ENCODE measurements around the gene ISOC2.
"Not testable (repeated sequence)": the region's sequence is repeated elsewhere in the genome, so short reads cannot be mapped to it uniquely, and the experiment has no call there.

ISOC2 gene, protein sequence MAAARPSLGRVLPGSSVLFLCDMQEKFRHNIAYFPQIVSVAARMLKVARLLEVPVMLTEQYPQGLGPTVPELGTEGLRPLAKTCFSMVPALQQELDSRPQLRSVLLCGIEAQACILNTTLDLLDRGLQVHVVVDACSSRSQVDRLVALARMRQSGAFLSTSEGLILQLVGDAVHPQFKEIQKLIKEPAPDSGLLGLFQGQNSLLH
- 4.1 to 13.4 reads per million in 2 donors for total RNA-seq

DNA sequence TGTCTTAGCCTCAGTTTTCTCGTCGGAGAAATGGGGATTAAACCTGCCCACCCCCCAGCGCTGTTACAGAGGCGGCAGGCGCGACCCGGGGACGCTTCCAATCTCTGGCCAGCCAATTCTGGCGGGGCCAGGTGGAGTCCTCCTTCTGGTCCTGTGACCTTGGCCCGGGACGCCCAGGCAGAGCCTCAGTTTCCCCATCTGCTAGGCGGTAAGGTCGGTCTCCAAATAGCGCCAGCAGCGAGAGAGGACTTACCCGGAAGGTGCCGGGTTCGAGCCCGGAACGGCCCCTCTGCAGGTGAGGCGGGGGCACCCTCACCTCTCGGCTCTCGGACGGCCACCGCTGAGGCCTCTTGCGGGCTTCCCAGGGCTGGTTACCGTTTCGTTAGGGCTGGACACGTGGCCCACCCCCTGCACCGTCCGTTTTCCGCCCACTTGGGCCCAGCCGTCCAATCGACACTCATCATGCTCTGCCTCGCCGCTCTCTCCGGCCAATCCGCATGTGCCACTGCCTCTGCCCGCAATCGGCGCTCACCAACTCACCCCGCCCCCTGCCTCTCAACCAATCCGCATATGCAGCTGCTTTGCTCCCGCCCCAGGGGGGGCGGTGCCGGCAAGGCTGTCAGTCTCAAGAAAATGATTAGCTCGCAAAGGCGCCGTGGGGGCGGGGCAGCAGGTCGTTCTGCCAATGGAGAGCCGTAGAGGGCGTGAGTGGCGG lies at the start of gene ISOC2:
Gene ISOC2, minus strand, starts transcription at position 384 of the 715 bp plus-strand sequence. CDS start 5,156 bp downstream, outside the sequence.
- peak; percentile 100 for DNase-seq

DNA sequence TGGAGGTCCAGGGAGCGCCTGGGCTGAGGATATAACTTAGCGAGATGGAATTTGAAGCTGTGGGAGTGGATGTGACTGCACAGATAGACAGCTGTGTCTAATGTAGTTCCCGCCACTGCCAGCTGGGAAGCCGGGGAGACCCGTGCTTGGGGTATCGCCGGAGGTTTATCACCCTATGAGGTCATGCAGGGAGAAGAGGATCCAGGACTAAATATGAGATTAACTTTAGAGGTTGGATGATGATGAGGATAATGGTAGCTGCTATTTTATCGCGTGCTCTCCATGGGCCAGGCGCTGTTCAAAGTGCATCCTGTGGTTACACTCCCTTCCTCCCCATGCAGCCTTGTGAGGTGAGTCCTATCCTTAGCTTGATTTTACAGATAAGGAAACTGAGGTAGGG lies 46.7 kb upstream of the ISOC2 start:
- DNase-seq: no peak

DNA sequence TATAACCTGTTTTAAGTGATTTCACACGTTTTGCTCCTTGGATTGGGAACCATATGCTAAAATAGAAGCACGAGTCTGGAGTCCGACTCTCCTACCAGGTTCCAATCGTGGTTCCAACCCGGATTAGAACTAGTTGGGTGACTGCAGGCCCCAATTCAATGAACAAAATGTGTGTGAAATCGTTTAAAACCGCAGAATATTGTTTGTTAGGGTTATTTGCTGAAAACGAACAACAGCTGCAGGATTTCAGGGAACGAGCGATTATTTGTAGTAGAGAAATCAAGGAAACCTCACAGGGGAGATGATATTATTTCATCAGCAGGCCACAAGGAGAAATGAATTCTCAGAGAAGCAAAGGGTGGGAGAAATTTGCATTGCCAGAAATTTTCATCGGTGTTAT lies 43.5 kb upstream of the ISOC2 start:
- DNase-seq: no peak

DNA sequence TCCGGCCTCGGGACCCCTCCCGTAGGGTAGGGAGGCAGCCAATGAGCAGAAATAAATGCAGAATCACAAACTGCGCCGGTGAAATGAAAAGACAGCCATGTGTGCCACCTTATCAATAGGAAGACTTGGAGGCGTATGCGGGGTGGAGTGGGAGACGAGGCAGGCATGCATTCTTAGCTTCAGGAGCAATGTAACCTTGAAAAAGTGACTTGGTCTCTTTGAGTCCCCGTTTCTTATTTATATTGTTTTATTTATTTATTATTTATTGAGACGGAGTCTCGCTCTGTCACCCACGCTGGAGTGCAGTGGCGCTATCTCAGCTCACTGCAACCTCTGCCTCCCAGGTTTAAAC lies 42.8 kb upstream of the ISOC2 start:
- no peak for DNase-seq

DNA sequence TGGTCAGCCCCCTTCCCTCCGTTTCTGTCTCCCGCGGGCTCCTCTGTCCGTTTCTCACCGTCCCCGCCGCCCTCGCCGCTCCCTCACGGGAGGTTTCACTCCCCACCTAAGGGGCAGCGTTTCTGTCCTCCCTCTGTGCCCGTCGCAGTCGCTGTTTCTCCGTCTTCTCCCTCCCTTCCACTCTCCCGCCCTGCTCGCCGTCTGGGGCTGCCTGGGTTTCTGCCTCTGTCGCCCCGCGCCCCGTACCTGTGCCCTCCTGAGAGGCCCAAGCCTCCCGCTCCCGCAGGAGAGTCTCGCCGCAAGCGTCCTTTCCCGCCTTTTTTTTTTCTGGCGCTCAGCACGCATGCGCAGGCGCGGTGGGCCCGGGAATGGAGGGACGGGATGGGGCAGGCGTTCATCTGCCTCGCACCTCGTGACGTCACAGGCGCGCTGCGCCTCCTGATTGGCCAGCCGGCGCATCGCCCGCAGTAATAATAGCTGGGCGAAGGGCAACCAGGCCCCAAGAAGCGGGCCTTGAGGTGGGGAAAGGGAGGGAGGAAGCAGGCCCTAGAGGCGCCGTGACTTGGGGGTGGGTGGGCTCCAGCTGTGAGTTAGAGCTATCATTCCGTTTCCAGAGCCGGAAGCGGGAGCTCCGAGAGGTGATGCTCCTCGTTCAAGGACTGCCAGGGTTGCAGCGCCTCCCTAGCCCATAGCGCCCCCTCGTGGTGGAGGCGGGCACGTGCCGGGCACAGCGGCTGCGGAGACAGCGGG lies 42.2 kb upstream of the ISOC2 start:
- peak; percentile 98 for DNase-seq

DNA sequence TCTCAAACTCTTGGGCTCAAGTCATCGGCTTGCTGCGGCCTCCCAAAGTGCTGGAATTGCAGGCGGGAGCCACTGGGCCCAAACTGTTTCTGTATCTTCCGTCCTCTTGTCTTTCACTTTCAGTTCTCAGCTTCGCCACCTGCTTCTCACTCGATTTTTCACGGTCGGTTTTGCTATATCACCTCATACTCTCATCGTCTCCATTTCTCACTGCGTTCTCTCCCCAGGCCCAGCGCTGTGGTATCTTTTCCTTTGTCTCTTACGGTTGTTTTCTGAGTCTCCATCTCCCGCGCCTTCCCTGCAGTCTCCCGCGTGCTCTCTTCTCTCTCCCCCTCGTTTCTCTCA lies 41.7 kb upstream of the ISOC2 start:
- DNase-seq: no peak

DNA sequence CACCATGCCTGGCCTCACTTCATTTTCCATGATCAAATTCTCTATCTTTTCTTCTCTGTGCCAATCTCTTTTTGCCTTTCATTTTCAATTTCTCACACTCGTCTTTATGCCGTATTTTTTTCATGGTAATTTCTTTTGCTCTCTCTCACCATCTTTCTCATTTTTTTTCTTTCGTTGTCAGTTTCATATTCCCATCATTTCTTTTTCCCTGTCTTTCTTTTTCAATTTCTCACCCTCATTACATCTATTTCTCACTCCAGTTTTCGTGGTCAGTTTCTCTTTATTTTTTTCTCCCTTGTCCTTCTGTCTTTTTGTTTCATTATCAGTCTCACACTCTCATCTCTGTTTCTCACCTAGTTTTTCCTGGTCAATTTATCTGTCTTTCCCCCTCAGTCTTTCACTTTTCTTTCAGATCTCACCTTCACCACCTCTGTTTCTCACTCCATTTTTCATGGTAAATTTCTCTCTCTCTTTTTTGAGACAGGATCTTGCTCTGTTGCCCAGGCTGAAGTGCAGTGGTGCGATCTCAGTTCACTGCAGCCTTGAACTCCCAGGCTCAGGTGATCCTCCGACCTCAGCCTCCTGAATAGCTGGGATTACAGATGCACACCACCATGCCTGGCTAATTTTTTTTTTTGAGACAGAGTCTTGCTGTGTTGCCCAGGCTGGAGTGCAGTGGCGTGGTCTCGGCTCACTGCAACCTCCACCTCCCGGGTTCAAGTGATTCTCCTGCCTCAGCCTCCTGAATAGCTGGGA lies 40.9 kb upstream of the ISOC2 start:
- DNase-seq: no peak

DNA sequence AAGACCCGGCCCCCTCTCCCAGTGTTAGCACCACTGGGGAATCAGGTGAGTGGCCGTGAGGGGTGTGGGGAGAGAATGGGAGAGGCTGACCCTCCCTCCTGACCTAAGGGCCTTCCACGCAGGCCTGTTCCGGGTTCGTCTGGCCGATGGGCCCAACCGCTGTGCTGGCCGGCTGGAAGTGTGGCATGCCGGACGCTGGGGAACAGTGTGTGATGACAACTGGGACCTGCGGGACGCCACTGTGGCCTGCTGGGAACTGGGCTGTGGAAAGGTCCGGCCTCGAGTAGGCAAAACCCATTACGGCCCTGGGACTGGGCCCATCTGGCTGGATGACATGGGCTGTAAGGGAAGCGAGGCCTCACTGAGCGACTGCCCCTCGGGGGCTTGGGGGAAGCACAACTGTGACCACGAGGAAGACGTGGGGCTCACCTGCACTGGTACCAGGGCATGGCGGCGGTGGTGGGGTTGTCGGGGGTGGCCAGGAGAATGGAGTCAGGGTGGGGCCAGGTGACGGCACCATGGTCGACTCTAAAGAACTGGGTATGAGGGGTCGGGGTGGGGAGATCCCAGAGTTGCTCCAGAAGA lies 39.0 kb upstream of the ISOC2 start:
- no peak for DNase-seq

DNA sequence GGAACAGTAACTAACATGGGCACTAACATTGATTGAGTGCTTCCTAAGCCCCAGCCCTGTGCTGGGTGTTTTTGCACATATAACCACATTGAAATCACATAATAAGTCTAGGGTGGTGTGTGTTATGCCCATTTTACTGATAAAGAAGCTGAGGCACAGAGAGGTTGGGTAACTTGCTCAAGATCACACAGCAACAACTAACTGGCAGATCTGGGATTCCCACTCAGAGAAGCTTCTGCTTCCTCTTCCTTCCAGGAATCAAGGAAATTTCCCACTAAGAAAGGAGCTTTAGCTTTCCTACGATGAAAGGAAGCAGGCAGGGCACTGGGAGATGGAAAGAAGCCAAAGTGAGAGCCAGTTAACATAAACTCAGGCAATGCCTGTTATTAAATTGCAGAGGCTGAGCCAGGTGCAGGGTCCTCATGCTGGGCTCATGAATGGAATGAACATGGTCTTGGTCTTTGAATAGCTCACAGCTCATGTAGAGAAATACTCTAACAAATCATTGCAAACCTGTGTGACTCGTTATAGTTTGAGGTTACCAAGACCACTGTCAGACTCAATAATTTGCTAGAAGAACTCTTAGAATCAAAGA lies 36.9 kb upstream of the ISOC2 start:
- DNase-seq: no peak

DNA sequence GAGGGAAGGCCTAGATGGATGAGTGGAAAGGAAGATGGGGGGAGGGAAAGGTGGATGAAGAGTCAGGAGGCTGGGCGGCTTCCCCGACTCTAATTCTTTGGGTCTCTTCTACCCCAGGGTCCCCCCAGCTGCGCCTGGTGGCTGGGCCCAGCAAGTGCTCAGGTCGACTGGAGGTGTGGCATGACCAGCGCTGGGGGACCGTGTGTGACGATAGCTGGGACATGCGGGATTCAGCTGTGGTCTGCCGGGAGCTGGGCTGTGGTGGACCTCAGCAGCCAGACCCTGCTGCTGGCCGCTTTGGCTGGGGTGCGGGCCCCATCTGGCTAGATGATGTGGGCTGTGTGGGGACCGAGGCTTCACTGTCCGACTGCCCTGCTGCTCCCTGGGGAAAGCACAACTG lies 36.3 kb upstream of the ISOC2 start:
- no peak for DNase-seq

DNA sequence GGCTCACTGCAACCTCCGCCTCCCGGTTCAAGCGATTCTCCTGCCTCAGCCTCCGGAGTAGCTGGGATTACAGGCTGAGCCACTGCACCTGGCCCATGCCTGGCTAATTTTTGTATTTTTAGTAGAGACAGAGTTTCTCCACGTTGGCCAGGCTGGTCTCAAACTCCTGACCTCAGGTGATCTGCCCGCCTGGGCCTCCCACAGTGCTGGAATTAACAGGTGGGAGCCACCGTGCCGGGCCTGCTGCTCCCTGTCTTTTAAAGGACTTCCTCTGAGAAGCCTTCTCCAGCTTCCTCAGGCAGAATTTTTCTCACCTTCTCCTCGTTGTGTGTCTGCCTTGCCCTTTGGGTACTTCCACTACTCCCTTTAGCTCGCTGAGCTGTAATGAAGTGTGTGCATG lies 35.4 kb upstream of the ISOC2 start:
- not testable (repeated sequence) for DNase-seq

DNA sequence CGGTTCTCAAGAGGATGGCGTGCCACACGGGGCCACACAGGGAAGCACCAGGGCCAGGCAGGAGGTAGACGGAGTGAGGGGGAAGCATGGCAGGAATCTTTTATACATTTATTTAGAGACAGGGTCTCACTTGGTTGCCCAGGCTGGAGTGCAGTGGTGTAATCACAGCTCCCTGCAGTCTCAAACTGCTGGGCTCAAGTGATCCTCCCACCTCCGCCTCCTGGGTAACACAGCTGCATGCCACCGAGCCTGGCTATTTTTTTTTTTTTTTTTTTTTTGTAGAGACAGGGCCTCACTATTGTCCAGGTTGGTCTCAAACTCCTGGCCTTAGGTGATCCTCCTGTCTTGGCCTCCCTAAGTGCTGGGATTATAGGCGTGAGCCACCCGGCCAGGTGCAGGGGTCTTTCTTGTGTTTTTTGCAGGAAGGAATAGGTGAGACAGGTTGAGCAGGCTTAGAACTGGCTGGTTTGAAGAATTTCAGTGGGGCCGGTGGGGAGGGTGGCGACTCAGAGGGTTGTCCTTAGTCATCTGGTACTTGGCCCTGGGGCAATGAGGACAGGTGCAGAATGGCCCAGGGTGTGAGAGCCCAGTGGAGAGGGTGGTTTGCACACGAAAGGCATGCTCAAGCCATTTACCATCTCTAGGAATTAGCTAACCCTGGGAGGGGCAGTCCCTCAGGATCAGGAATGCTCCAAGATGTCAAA lies 34.4 kb upstream of the ISOC2 start:
- no peak for DNase-seq

DNA sequence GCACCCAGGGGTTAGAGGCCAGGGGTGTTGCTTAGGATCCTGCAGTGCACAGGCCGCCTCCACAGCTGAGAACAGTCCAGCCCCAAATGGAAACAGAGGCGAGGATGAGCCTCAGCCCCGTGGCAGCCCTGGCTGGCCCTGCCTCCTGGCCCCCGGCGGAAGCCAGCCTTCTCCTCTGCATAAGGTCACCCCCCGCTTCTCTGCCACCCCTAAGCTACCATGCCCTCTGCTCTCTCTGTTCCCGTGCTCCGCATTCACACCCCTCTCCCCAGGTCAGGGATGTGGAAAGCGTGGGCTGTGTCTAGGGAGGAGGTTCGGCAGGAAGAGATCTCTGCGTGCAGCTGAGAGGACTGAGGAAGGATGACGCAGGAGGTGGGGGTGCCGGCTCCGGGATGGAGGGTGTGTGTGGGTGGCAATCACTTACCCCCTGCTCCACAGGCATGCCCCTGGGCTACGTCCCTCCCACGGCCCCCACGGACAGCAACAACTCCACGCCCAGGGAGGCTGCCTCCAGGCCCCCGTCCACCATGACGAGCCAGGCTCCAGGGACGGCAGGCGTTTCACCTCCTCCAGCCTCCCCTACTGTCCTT lies 32.8 kb upstream of the ISOC2 start:
- no peak for DNase-seq

DNA sequence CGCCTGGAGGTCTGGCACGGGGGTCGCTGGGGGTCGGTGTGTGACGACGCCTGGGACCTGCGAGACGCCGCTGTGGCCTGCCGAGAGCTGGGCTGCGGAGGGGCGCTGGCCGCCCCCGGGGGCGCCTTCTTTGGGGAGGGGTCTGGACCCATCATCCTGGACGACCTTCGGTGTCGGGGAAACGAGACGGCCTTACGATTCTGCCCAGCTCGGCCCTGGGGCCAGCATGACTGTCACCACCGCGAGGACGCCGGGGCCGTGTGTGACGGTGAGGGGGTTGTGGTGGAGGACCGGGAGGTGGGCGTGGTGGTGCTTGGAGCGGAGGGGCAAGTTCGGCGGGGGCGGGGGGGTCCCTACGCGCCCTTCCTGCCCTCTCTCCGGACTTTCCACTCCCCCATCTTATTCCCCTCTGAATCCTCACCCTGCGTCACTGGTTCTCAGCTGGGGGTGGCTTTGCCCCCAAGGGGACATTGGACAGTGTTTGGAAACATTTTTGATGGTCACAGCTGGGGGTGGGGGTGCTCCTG lies 32.3 kb upstream of the ISOC2 start:
- no peak for DNase-seq

DNA sequence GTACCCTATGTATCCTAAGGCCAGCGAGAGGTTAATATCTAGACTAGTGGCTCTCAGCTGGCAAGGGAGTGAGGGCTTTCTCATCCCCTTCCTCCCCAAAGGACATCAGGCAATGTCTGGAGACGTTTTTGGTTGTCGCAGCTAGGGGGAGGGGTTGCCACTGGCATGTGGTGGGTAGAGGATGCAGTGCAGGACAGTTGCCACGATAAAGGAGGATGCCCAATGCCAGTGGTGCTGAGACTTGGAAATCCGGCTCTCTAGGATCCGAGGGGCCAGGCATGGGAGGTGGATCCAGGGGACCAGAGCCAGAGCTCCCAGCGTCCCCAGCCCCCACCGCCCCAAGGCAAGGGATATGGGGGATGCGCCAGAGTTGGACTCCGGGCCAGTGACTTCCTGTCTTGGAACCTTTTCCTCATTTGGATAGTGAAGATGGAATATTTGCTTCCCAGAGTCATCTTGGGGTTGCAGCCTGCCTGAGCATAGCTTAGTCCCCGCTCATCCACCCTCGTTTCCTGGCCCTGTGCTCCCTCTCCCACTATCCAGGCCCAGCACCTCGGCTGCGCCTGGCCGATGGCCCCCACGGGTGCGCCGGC lies 31.7 kb upstream of the ISOC2 start:
- no peak for DNase-seq

DNA sequence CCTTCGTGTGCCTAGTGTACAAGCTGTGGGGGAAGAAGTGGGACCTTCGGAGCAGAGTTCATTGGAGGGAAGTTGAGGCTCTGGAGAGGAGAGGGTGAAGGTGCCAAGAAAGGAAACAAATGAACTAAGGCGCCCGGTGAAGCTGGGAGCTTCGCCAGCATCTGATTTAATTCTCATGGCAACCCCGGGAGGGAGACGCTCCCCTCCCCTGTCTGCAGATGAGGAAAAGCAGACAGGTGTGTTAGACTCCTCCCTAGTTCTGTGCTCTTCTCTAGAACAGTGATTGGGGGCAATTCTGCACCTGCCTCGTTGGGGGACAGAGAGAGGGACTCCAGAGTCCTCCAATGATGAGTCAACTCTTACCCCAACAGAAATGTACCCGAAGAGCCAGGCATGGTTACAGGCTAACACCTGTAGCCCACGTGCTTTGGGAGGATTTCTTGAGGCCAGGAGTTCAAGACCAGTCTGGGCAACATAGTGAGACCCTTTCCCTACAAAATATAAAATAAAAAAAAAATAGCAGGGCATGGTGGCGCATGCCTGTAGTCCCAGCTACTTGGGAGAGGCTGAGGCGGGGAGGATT lies 31.0 kb upstream of the ISOC2 start:
- no peak for DNase-seq

DNA sequence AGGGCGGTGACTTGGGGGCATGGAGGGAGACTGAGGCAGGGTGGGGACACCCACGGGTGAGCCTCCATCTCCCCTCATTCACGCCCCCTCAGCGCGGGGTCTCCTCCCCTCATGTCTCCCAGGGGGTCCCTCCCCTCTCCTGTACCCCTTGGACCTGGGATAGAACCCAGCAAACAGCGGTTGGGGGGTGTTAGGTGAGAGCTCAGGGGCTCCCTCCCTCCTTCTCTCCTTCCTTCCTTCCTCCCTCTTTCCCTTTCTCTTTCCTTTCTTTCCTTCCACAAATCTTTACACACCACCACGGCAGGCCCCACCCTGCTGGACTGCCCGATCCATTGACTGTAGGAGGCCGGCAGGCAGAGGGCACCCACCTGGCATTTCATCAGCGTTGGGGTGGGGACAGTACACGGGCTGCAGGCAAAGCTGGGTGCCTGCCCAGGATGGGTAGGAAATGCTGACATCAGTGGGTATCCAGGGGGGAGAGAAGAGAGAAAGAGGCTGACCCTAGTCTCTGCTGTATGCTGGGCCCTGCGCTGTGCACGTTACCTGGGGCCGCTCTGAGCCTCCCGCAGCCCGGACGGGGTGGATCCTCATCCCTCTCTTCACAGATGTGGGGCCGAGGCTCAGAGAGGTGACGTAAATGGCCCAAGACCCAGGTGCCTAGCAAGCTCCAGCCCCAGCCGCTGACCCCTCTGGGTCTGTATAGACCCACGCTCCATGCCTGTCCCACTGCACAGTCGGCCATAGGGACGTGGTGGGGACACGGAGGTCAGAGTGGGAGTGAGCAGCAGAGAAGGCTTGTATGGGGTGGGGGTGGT lies 30.3 kb upstream of the ISOC2 start:
- DNase-seq: no peak

DNA sequence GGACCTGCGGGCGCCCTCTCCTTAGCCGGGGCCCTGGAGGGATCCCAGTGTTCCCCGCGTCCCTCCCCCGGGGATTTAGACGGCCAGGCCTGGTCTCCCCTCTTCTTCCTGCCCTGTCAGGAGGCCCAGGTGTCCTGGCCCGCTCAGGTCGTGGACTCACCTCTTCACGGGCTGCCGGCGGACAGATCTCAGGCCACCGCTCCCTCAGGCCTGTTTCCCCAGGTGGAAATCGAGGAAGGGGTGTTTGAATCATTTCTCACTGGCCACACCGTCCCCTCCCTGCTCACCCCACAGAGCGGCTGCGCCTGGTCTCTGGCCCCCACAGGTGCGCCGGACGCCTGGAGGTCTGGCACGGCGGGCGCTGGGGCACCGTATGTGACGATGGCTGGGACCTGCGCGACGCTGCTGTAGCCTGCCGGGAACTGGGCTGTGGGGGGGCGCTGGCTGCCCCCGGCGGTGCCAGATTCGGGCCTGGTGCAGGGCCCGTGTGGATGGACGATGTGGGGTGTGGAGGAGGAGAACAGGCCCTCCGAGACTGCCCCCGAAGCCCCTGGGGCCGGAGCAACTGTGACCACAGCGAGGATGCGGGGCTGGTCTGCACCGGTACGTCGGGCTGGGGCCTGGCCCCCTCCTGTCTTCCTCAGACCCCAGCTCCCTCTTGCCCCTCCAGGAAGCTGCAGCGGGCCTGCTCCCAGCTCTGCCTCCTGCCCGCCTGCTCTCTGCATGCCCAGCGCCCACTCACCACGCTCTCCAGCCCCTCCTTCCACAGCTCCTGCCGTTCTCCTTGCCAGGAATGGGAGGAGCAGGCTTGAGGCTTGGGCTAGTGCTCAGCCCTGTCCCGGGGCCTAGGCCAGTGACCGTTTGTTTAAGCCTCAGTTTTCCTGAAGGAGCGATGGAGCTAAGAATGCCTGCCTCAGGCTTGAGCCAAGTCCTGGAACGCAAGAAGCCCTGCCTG lies 29.3 kb upstream of the ISOC2 start:
- DNase-seq: no peak

All from T-helper 9 cell (primary cell).